SHP77 (cell line): ENCODE measurements around the gene ATP2B2.
"Not testable (repeated sequence)": the region's sequence is repeated elsewhere in the genome, so short reads cannot be mapped to it uniquely, and the experiment has no call there.

Source experiments
- DNase-seq, 2 experiments: peaks; one replicate each; lab custom pipeline; 2025; lab: John Stamatoyannopoulos, UW

The ATP2B2 gene

DNA sequence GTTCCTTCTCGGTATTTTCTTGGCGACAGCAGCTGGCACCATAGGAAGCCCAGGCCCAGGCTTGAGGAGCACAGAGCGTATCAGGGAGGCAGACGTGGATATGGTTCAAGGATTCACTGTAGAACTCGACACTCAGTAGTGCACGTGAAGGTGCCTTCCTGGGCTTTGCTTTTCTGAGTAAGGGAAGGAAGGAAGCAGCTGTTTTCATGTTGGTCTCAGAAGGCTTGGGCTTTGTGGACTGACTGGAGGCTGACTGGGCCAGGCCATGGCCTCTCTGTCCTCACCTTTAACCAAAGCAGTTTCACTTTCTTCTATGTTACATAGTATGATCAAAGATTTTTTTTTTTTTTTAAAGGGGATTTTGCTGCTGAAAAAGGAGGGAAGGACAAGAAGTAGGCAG is 205.7 kb downstream of the ATP2B2 start:
- no peak for DNase-seq

DNA sequence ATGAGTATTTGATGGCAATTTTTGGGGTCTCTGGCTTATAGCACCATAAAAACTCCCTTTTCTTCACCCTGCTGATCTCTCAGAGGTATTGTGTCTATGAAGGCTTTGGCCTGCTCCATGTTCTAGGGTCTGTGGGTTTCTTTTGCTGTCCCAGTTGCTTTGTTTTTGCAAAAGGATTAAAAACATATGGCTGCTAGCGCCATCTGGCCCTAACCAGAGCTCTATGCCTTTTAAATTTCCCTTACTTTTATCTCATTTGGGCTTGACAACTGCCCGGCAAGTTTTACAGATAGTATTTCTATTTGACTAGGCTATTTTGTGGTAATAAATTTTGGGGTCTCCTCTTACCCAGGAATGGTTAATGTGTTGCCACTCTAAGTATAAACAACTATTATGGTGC is 206.2 kb downstream of the ATP2B2 start:
- no peak for DNase-seq

DNA sequence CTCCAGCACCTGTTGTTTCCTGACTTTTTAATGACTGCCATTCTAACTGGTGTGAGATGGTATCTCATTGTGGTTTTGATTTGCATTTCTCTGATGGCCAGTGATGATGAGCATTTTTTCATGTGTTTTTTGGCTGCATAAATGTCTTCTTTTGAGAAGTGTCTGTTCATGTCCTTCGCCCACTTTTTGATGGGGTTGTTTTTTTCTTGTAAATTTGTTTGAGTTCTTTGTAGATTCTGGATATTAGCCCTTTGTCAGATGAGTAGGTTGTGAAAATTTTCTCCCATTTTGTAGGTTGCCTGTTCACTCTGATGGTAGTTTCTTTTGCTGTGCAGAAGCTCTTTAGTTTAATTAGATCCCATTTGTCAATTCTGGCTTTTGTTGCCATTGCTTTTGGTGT is 207.3 kb downstream of the ATP2B2 start:
- DNase-seq: not testable (repeated sequence)

DNA sequence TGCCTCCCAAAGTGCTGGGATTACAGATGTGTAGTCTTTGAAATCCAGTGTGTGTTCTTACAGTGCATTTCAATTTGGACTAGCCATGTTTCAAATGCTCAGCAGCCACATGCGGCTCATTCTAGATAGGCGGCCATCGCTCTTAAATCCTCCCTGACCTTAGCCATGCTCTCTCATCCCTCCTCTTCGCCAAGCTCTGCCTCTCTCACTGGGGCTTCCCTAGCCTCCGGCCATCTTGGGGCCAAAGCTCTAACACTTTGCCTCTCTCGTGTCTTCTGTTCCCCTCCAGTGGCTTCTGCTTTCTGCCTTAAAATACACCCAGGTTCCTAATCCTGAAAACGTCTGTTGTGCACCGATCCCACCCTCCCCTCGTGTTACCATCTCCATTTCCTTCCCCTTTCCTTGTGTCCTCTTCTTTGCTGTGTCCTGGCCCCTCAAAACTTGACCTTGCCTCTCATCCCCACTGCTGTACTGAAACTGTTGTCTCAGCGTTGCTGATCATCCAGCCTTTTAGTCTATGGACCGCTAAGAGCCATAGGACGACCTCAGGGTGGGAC is 211.3 kb downstream of the ATP2B2 start:
- DNase-seq: no peak

DNA sequence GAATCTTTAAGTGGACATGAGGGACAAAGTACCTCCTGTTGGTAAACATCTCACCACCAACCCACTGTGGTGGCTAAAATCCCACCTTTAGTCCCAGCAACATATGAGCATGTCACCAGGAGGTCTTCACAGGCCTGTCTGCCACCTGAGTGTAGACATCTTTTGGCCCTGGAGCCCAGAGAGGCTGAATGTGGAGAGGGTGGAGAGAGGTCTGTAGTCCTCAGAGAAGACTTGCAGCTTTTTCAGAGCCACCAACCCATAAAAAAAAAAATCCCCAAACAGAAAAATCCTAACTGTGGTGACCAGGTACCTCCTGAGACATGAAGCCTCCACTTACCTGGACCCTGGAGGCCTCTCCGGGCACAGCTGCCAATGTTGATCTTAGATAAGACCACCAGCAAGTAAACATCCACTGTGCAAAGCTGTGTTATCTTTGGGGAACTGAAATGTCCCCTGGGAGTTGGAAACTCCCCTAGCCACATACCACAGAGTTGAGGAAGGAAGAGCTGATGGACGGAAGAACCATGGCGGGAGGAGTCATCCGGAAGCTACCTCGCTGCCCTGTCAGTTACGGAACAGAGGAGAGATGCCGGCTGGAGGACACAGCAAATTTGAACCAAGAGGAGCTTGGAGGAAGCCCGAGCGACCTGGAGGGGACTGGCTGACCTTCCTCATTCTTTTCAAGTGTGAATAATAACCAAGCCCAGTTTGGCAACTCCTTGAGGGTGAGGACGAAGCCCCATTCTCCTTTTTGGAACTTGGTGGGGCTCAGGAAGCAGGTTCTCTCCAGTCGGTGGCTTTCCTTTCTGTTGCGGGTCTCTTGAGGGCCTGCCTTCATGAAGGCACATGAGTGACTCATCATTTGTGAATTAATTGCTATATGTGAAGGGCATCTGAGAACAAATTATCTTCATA is 212.6 kb downstream of the ATP2B2 start, which contains the start of gene GHRL:
TSS of gene GHRL (minus strand) at position 443 of the 915 bp plus-strand sequence. CDS start 2,767 bp downstream, outside the sequence.
- no peak for DNase-seq

DNA sequence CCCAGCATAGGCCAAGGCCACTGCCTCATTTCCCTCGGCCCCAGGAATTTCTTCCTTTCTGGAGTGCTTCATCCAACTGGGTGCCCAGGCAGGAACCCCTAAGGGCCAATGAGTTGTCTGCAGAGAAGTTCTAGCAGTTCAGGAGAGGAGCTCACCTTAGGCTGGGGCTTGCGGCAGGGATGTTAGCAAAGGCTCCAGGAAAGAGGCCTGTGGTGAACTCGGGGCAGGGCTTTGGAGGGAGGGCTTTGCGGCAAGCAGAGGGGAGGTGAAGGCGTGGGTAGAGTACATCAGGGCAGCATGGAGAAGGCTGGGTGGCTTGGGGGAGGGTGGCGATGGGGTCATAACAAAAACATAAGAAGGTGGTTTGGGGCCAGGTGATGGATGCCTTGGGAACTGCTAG is 213.7 kb downstream of the ATP2B2 start:
- DNase-seq: no peak

DNA sequence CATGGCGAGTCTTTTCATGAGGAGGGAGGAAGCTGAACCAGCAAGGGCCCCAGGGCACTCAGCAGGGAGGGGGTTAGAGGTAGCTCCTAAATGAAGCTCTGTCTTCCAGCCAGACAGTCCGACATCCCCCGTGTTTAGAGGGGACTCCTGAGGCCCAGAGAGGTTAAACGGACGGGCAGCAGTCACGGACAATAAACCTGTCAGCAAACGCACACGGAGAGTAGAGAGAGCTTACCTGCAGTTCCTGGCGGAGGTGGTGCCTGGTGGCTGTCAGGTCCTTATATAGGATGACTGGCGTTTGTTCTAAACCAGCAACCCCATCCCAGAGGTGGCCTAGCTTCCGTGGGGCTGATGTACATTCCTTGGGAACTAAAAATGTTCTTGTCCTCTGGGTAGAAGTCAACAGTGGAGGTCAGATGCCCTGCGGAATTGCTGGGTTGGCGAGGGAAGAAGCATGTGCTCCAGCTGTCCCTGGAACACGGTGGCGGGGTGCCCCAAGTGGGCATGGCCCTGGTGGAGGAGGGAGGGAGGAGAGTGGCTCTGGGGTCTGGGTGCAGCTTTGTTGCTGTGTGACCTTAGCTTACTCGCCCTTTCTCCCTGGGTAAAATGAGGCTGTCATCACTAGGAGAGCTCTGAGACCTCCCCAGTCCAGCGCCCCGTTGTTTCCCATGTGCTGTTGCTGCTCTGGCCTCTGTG is 214.8 kb downstream of the ATP2B2 start:
- DNase-seq: no peak

DNA sequence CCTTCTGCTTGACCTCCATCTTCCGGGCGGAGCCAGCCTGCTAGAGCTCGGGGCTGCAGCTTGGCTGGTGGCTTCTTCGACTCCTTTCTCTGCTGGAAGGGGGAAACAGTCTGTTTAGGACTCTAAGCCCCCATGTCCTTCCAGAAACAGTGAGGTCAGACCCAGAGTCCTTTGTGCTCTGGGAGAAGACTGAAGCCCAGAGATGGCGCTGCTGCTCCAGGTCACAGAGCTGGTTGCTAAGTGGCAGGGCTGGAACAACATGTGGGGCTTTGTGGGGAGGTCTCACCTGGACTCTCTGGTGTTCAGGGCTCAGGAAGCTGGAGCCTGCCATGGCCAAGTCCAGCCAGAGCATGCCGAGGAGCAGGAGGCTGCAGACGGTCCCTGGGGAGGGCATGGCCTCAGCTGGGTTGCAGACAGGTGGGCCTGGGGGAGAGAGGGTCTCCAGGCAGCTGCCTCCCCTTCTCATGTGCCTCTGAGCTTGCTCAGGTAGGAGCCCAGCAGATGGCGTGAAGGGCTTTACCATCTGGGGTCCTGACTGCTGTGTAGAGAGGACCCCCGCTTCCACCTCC is 215.5 kb downstream of the ATP2B2 start:
- no peak for DNase-seq

DNA sequence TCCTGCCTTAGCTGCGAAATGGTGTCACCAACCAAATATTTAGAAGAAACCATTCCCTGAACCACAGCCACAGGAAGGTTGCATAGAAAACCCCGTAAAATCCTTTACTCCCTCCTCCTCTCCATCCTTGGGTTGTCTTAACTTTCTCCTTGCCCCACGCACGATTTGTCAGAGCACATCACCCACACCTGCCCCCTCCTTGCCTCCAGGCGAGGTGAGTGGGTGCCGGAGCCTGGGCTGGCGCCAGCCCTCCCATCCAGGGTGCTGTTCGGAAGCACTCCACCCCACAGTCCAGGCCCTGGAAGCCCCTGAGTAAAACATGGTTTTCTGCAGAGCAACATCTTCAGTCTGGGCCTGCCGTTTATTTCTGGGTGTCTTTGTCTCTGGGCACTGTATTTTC is 216.3 kb downstream of the ATP2B2 start:
- DNase-seq: no peak

DNA sequence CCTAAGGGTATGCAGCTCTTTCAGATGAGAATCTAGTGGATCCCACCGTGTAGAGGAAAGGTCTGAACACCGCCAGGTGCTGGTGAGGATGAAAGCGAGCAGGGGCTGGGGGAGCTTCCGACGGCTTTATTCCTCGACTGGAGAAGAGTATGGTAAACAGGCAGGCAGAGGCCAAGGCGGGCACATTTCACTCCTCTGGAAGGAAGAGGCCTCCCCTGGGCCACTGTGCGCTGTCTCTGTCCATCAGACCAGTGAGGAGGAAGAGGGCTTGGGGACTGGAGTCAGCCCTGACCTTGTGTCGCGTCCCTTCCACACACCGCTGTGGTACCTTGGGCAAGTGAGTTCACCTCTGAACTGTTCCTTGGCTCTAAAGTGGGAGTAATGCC is 216.8 kb downstream of the ATP2B2 start:
- no peak for DNase-seq

DNA sequence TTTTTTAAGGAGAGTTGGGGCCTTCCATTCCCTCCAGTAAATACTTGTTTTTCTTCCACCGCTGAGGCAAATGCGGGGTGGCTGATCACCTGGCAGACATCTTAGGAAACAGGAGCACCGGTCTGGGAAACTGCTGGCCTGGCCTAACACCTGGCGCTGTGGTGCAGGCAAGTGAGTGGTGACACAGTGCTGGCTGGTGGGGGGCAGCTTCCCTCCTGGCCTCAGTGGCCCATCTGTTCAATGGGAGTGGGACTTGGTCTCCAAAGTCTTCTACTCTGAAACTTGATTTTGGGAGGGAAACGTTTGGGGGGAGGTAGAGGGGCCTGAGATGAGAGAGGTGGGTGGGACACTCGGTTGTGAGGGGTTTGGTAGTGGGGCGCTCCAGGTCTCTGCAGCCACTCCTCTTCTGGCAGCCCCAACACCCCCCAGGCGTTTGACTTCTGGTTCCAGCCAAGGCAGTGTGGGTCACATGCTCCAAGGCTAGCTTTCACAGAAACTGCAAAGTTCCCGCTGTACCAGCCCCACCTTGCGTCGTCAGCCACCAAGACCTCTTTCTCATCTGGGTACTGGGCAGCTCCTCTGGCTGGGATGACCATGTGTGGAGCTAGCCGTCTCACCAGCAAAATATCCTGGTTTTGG is 217.3 kb downstream of the ATP2B2 start:
- no peak for DNase-seq

DNA sequence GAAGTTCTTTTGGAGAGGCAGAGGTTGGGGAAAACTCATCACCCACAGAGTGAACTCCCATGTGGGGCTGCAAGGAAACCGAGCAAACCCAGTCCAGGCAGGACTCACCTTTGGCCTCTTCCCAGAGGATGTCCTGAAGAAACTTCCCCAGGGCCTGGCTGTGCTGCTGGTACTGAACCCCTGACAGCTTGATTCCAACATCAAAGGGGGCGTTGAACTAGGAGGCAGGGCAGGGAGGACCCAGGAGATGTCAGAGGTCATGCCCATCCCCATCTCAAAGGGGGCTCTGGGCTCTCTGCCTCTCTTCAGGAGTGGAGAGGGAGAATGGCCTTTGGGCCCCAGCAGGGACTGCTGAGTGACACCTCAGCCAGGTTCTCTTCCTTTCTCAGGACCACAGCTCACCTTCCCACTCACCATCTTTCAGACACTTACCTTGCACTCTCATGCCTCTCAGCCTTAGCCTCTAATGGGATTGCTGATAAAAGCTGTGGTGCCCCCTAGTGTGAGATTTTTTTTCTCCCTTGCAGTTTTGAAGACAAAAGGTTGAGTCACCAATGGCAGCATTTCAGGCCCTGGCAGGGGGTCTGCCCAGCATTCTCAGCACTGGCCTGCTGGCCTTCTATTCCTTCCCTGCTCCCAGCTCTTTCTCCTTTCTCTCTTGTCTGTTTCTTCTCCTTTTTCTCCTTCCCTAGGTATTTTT is 218.6 kb downstream of the ATP2B2 start:
- DNase-seq: no peak

DNA sequence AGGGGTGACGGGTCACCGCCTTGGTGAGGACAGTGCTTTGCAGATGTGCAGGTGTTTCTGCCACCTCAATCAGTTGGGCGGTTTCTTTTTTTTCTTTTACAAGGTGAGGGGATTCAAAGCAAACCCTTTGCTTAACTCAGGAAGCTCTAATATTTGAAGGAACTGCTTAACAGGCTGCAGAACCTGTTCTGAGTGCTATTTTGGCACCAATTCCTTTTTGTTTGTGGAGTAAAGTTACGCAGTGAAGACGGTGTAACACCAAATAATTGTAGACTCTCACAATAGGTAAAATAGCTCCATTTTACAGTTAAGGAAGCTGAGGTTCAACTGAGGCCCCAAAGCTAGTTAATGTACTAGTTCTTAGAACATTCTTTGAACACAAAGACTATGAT is 219.3 kb downstream of the ATP2B2 start:
- no peak for DNase-seq

DNA sequence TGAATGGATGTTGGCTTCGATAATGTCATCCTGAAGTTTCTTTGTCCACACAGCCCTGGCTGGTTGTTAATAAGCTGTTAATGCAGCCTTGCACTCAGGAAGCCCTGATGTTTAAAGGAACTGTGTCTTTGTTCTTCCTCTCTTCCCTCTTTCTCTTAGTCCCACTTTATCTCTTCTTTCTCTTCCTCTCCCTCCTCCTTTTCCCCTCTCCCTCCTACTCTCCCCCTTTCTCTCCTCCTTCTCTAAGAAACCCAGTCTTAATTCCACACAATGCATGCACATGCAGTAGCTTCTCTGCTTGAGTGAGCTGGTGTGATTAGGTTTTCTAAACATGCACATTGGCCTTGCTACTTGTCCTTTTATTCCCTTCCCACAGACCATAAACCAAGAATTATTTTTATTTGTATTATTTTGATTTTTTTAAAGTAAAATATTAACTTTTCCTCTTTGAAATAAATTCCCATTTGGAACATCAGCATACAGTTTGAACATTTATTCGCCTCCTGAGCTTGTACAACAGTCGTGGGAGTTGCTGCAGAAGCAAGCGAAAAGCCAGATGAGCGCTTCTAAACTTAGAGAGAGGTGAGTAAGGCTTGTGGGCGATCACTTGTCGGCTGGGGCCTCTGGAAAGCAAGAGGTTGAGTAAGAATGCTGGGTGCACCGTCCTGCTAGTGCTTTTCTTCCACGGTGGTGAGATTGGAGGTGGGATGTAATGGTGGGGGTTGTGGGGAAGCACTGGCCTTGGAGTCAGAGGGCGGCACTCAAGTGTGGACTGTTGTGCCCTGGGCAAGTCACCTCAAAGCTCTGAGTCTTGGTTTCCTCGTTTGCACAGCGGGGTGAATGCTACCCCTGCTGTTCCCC is 219.9 kb downstream of the ATP2B2 start:
- DNase-seq: no peak

DNA sequence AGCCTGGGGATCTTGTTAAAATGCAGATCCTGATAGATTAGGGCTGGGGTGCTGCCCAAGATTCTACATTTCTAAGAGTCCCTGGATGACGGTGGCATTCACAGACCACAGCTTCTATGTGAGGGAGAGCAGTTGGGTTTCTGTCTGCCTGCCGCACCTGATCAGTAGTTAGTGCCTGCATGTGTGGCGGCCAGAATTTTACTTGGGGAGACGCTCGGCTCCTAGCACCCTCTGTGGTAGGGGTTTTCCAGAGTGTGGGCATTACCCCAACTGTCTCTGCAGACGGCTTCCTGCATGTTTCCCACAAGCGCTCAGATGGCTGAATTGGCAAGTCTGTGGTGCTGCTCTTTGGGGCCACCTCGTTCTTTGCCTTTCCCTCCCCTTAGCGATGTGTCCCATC is 220.9 kb downstream of the ATP2B2 start:
- DNase-seq: no peak

DNA sequence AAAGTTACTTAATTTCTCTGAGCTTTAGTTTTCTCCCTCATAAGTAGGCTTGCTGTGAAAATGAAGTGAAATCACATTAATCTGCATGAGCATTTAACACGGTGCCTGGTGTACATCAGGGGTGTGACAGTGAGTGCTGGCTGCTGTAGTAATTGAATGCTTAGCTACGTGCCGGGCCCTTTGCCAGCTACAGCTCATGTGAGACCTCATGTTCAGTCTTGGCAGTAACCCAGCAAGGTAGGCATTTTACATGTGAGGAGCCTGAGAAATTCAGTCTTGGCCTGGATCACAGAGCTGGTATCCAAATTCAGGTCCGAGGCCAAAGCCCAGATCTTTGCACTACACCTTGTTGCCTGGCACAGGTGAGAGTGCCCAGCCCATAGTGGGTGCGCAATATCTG is 221.7 kb downstream of the ATP2B2 start:
- no peak for DNase-seq

DNA sequence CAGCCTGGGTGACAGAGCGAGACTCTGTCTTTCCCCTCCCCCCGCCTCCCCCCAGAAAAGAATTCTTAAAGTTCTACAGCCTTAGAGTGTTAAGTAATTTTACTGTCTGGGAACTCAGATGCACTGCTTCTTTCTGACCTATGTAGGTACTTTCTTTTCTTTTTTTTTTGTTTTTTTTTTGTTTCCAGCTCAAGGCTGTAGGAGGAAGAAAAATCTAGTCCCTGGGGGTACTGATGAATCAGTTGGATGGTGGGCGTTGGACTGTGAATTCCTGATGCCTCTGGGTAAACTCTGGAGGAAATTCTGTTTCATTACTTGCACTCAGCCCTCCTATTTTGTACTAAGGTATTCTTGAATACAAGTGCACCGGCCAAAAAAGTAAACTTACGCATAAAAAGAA is 223.4 kb downstream of the ATP2B2 start:
- no peak for DNase-seq

DNA sequence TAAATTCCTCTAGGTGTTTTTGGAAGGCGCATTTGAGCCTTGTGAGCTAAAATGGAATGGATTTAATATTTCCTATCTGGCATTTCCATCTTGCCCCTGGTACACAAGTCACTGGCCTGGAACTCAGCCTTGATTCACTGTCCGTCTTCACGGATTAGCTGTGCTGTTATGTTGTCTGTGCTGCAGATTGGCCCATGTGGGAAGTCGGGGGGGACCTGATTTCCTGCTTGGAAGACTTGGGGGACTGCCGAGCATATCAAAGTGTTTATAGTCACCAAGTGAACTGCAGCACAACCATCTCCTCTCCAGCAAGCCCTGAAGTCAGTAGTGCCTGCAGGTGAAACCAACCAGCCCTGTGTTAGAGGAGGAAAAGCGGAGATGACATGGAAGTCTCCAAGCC is 224.8 kb downstream of the ATP2B2 start:
- no peak for DNase-seq

DNA sequence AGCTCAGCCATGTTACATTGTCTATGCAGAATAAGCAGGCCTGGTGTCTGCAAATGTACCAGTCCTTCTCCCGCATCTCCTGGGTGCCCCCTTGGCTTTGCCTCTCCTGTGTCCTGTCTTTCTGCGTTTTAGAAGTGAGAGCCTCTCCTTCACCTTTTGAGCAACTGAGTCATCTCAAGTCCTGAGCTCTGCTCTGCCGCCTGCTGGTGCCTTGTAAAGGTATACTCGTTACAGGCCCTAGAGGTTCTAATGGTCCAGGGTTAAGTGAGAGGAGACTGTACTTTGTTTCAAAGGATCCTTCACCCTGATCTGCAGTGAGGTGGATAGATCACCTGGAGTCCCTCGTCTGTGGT is 225.2 kb downstream of the ATP2B2 start:
- DNase-seq: no peak

DNA sequence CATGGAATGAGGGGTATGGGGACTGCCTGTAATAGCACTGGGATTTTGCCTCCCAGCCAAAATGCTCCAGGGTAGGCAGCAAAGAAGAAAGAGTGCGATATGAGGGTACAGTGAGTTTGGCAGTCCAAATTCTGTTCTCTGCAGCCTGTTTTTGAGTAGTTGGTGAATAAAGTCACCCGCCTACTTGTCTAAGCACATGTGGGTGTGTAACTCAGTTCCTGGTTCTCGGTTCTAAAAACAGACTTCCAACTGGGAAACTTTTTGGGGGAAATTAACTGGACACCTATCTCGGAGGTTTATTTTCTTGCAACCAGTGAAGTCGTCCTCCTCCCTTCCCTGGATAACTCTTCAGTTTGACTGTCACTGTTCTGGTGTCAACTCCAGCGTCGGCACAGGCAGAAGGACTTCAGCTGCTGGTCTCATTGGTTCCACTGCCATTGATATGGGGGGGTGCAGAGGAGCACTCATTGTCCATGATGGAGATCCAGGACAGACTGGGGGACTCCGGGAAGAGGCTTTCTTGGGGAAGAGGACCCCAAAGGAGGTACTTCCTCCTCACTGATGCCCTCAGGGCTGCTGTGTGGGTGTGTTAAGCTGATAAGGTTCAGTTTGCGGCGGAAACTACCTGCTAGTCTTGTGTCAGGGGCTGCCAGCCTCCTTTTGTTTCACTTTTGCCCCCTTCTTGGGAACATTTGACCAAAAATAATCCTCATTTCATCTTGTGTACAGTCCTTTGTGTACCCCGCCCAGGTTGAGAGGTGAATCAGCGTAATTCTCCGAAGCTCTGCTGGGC is 225.8 kb downstream of the ATP2B2 start:
- no peak for DNase-seq
